ENCODE data around the gene RALGPS2.
A peak's percentile ranks its signal among the peaks of the same experiment; 100 is the strongest.

The RALGPS2 gene

DNA sequence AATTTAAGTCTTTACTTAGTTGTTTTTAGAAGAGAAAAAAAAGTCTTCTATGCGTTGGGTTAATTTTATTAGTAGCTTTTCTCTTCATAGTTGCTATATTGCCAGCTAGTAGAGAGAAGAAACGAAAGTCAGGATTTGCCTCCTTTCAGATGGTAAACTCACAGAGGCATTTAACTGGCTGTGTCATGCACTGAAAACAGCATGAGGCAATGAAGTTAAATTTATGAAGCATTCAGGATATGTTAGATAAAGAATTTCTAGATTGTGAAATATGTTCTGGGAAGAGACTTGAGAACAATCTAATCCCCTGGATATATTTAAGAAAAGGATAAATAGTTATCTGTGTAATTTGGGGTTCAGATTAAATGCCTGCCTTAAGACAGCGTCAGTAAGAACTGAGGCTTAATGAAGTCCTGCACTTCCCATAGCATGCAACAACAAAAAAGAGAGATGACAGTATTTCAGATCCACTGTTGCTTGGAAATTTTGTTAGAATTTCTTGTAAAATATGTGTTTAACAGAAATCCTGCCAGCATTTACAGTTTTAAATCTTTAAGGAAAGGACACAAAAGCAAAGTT, 144.2 kb downstream of the RALGPS2 start:
- no peak for DNase-seq

- no peak for DNase-seq
Measured at GRCh38 chr1:178870221-178870620, 145.2 kb downstream of the RALGPS2 start.

GRCh38 chr1:178870944-178871343, 145.9 kb downstream of the RALGPS2 start, which contains the start of gene ANGPTL1:
TSS of gene ANGPTL1 (minus strand) at chr1:178871077. CDS start at chr1:178865776, 5,301 bp downstream.
- no peak for DNase-seq

DNA sequence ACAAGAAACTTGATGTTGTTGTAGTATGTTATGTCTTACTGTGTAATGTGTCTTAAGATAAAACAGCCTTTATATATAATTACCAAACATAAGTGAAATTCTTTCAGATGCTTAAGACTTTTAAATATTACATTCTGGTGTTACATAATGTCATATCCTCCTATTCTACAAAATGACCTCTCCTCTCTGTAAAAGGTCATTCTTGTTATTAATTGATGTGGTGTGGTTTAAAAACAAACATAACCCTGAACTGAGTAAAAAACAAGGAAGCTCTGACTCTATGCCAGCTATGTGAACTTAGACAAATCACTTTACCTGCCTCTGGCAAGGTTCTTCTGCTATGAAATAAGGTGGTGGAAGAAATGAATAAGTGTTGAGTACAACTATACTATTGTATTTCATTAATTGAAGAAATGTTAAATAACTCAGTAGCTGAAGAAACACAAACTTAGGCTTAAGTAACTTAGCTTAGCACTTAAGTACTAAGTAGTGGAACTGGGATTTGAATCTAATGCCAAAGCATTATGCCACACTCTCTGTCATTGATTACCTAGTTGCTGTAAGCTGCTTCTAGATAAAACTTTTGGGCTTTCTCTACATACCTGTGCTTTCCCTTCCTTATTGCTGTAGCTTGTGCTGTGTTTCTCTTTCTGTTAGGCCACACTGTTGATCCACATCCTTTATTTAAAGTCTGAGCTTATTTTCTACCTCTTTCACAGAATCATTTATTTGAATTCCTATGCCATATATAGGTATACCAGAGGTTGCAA, 146.7 kb downstream of the RALGPS2 start:
- DNase-seq = peak; percentile 24

GRCh38 chr1:178874966-178875365, 149.9 kb downstream of the RALGPS2 start:
- DNase-seq = no peak

DNA sequence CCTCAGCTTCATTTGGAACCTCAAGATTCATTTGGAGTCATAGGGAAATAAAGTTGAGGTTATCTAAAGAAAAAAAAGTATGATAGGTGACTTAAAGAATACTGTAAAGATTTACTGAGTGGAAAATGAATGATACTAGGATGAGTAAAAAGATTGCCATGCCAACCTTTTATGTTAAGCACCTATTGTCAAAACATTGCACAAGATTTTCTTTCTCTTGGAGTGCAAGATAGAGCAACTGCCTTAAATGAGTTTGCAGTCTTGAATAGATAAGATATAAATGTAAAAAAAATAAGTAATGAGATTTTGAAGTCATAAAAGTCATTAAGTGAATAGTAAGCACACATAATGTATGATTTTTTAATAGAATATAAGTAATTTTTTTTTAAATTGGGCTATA, 150.9 kb downstream of the RALGPS2 start:
- no peak for DNase-seq

- DNase-seq = no peak
Measured at GRCh38 chr1:178877896-178878295, 152.9 kb downstream of the RALGPS2 start.

- DNase-seq = no peak
Measured at GRCh38 chr1:178881950-178882349, 156.9 kb downstream of the RALGPS2 start.

DNA sequence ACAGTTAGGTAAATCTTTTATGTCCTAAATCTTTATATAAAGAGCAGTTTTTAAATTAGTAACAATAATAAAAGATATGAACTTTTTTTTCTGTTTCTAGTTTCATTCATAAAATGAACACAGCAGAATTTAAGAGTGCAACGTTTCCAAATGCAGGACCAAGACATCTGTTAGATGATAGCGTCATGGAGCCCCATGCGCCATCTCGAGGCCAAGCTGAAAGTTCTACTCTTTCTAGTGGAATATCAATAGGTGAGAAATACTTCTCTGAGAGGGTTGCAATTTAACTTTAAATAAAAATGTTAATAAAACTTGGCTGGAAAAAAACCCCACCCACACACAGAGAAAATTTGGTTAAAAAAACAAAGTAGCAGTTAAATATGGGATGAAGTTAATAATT, 160.8 kb downstream of the RALGPS2 start:
- DNase-seq = no peak

DNA sequence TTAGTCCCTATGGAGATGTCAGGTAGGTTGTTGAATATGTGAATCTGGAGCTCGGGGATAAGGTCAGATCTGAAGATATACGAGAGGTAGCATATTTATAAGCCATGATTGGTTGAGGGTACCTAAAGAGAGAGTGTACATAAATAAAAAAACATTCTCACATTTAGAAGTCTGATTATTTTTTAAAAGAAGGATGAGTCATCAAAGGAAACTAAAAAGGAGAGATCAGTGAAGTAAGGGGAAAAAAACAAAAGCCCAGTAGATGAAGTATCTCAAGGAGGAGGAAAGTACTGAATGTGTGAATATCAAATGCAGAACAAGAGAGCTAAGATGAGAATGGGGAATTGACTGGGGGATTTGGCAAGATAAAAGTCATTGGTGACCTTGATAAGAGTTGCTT, 161.5 kb downstream of the RALGPS2 start:
- no peak for DNase-seq

- no peak for DNase-seq
Measured at GRCh38 chr1:178895928-178896327, 170.9 kb downstream of the RALGPS2 start.

- DNase-seq = no peak
Measured at GRCh38 chr1:178898401-178898800, 173.4 kb downstream of the RALGPS2 start.

- no peak for DNase-seq
Measured at GRCh38 chr1:178899402-178899801, 174.4 kb downstream of the RALGPS2 start.

- no peak for DNase-seq
Measured at GRCh38 chr1:178901482-178902125, 176.6 kb downstream of the RALGPS2 start.

DNA sequence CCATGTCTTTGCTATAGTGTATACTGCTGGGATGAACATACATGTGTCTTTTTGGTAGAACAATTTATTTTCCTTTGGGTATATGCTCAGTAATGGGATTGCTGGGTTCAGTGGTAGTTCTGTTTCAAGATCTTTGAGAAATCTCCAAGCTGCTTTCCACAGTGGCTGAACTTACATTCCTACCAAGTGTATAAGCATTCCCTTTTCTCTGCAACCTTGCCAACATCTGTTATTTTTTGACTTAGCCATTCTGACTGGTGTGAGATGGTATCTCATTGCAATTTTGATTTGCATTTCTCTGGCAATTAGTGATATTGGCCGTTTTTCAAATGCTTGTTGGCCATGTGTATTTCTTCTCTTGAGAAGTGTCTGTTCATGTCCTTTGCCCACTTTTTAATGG, 183.3 kb downstream of the RALGPS2 start:
- no peak for DNase-seq

DNA sequence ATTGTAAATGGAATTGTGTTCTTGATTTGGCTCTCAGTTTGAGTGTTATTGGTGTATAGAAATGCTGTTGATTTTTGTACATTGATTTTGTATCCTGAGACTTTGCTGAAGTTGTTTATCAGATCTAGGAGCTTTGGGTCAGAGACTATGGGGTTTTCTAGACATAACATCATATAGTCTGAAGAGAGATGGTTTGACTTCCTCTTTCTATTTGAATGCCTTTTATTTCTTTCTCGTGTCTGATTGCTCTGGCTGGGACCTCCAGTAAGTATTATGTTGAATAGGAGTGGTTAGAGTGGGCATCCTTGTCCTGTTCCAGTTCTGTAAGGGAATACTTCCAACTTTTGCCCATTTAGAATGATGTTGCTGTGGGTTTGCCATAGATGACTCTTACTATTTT, 185.0 kb downstream of the RALGPS2 start:
- no peak for DNase-seq

- DNase-seq = no peak
Measured at GRCh38 chr1:178912597-178912996, 187.6 kb downstream of the RALGPS2 start.

DNA sequence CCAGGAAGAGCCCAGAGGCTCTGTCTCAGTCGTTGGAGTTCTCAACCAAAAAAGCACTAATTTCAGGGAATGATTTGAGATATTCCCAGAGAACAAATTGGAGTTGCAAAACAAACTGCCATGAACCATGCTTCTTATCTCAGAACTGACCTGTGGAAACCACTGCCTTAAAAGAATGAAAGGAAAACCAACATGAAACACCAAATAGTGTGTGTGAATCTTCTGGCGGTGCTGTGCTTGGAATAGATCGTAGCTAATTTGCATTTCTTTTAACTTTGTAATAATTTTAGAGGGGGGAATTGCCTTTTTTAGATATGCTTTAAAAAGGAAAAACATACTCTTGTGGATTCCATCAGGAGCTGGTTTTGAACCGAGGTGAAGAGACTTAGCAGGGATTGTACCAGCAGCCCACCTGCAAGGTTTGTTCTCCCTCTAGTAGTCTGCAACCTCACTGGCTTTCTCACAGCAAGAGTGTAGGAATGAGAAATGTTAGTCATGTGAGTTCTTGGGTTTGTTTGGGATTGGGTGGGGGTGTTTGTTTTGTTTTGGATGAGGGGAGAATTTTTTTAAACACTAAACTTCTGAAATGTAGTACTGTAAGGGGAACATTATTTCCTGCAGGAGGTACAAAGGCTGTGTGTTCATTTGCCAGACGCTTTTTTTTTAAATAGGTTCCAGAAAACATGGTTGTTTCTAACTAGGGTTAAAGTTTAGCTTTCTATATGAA, 191.6 kb downstream of the RALGPS2 start:
- no peak for DNase-seq

- no peak for DNase-seq
Measured at GRCh38 chr1:178918308-178918707, 193.3 kb downstream of the RALGPS2 start.

DNA sequence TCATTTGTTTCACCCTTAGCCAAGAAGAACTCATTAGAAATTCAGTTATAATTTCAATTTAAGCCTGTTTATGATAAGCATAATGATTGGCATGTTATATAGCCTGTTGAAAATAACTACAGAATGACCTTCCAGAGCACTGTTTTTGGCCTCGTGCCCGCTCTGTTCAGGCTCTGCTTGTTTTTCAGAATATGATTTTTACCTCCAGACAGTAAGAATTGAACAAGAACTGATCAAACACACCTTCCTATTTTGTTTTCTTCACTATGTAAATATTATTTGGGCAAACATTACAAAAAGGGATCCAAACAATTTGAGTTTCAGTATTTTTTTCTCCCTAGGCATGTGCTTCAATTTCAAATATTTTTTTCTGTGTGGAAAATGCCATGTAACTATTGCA, 193.9 kb downstream of the RALGPS2 start:
- no peak for DNase-seq

DNA sequence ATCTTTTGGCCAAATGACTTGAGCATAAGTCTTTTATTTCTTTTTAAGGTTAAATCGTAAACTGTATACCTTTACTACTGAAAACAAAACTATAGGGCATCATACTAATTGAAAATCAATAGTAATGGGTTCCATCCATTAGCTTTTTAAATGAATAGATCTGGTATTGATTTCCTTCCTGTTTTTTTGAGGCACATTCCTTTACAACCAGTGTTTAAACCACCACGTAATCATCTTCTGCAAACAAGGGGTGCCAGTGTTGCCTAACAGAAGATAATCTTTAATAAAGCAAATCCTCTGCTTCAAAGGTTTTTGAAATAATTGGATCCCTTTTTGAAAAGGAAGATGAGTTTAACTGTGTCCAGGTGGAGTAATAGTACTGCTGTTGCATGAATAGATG, 194.5 kb downstream of the RALGPS2 start:
- DNase-seq = no peak

DNA sequence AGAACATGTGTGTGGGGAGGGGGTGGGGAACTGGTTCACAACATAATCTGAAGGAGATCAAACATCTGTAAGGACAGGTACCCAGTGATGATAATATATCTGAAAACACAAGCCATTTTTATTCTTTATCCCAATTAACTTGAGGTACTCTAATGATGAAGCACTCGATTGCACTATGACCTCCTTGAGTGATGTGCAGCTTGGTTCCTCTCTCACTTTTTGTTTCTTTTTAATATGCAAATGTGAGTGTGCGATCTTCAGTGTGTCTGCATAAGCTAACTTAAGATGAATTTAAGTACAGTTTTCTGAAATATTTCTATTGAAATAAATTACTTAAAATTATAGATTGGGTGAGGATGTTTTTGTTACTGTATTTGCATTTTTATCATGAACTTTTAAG, 196.5 kb downstream of the RALGPS2 start:
- no peak for DNase-seq

- DNase-seq = no peak
Measured at GRCh38 chr1:178923512-178923911, 198.5 kb downstream of the RALGPS2 start.

- DNase-seq = no peak
Measured at GRCh38 chr1:178926046-178926445, 201.0 kb downstream of the RALGPS2 start.

Data from NCI-H82 (cell line).